Gastroesophageal sphincter (tissue), 4 donors: ENCODE measurements around the gene LYRM1. TPM values are rescaled to one million over a fixed set of nuclear protein-coding genes. Genes with fewer than 3 reads are reported as not detected.
A peak's percentile ranks its signal among the peaks of the same experiment; 100 is the strongest.

Experiments
- ATAC-seq: fragments of 150-250 bp; one replicate; pipeline ENCODE4 v1.9.1; 2016; ENCODE audit warnings: mild to moderate bottlenecking, moderate library complexity
- H3K27ac ChIP-seq, 4 donors: fragments of 200-600 bp; sonication (generic) in 3 of 4; 1 replicate in 3 of 4; 2 replicates in 1 of 4; pipeline ENCODE4 v1.5.1; 2016 to 2019
- H3K27me3 ChIP-seq: fragments of 200-600 bp; sonication (generic); one replicate; pipeline ENCODE4 v1.5.1; 2019
- H3K36me3 ChIP-seq, 2 donors: fragments of 200-600 bp; sonication (generic); one replicate each; pipeline ENCODE4 v1.5.1; 2019; ENCODE audit warnings: control low read depth in 1 of 2
- H3K4me1 ChIP-seq, 3 donors: fragments of 200-600 bp; sonication (generic); 1 replicate in 2 of 3; 2 replicates in 1 of 3; pipeline ENCODE4 v1.5.1; 2016 to 2019; ENCODE audit warnings: control low read depth in 2 of 3
- H3K4me3 ChIP-seq, 2 donors: fragments of 200-600 bp; sonication (generic); one replicate each; pipeline ENCODE4 v1.5.1; 2019; ENCODE audit warnings: mild to moderate bottlenecking in 1 of 2, moderate library complexity in 1 of 2
- H3K9me3 ChIP-seq, 3 donors: fragments of 200-600 bp; sonication (generic); one replicate each; pipeline ENCODE4 v1.5.1; 2017 to 2019; ENCODE audit warnings: control low read depth in 2 of 3
- EP300 ChIP-seq: sonication (generic); formaldehyde crosslinking; IDR thresholded peaks from one replicate; pipeline ENCODE4 v1.6.1; 2017; ENCODE audit warnings: antibody characterized with exemption, mild to moderate bottlenecking
- POLR2A ChIP-seq, 2 donors: fragments of 450-650 bp; IDR thresholded peaks; one replicate each; pipeline ENCODE4 v1.6.1; 2017; ENCODE audit warnings: antibody characterized with exemption in 2 of 2, mild to moderate bottlenecking in 2 of 2, moderate library complexity in 1 of 2
- POLR2AphosphoS5 ChIP-seq: sonication (generic); formaldehyde crosslinking; IDR thresholded peaks from one replicate; pipeline ENCODE4 v1.6.1; 2017; ENCODE audit warnings: antibody characterized with exemption
- WGBS, 2 donors: methylation state at CpG; one replicate each; pipeline ENCODE4 v1.1.5; 2018; ENCODE audit warnings: low coverage in 1 of 2; 5-methylcytosine and 5-hydroxymethylcytosine counted together
- total RNA-seq, 4 donors: library from RNA; depleted of rRNA; stranded (reverse); fragments of >200 nt; gene quantifications; one replicate each; pipeline ENCODE4 v1.1.0, GENCODE V29; 2016
- TF ChIP-seq, protein P1 (sequence below), 4 experiments: fragments of 200-600 bp in 2 of 4; fragments of 450-650 bp in 2 of 4; sonication (generic) in 1 of 4; IDR thresholded peaks; one replicate each; pipeline ENCODE4 v1.5.1; 2017 to 2019; ENCODE audit warnings: antibody characterized with exemption in 4 of 4, mild to moderate bottlenecking in 2 of 4, moderate library complexity in 2 of 4

The LYRM1 gene
- total RNA-seq, 4 donors from 2014 or later: 54.3 to 88.7 (median 58.7) TPM

DNA sequence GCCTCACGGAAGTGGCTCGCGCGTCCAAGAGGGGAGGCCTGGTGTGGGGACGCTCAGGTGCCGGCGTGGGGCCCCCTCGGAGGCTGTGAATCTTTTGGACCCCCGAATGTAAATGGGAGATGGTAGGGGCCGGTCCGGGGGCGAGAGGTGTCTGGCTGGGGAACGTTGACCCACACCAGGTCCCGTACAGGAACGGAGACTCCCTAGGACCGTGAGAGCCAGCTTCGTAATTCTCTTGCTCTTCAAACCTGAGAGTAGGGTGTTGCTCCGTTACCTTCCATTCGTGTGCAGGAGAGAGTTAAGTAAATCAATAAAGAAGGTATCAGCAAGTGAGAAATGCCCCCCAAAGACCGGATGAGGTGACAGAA is 481 bp downstream of the LYRM1 start:
- Histone ChIP-seq H3K36me3 (peaks cover 0 to 11% of the 10 kb centered on the region in 2 donors), H3K9me3 (no peaks in the 10 kb centered on the region), H3K4me3 (peak overlapping the region; percentile 63 to 74), H3K27ac (peak overlapping the region; percentile 85 to 99 (median 99)), H3K4me1 (peaks cover 10 to 82% (median 52%) of the 10 kb centered on the region in 3 donors), H3K27me3 (no peaks in the 10 kb centered on the region)
- no peak for TF ChIP-seq POLR2A (IDR thresholded peaks at IDR 0.05)
- TF ChIP-seq, protein P1, sequence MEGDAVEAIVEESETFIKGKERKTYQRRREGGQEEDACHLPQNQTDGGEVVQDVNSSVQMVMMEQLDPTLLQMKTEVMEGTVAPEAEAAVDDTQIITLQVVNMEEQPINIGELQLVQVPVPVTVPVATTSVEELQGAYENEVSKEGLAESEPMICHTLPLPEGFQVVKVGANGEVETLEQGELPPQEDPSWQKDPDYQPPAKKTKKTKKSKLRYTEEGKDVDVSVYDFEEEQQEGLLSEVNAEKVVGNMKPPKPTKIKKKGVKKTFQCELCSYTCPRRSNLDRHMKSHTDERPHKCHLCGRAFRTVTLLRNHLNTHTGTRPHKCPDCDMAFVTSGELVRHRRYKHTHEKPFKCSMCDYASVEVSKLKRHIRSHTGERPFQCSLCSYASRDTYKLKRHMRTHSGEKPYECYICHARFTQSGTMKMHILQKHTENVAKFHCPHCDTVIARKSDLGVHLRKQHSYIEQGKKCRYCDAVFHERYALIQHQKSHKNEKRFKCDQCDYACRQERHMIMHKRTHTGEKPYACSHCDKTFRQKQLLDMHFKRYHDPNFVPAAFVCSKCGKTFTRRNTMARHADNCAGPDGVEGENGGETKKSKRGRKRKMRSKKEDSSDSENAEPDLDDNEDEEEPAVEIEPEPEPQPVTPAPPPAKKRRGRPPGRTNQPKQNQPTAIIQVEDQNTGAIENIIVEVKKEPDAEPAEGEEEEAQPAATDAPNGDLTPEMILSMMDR (IDR thresholded peaks at IDR 0.05): no peak
- no peak for TF ChIP-seq EP300
- no peak for TF ChIP-seq POLR2AphosphoS5
- ATAC-seq: no peak
- WGBS, 2 donors: 0% methylated on average over 1 to 8 of the region's 20 CpGs

DNA sequence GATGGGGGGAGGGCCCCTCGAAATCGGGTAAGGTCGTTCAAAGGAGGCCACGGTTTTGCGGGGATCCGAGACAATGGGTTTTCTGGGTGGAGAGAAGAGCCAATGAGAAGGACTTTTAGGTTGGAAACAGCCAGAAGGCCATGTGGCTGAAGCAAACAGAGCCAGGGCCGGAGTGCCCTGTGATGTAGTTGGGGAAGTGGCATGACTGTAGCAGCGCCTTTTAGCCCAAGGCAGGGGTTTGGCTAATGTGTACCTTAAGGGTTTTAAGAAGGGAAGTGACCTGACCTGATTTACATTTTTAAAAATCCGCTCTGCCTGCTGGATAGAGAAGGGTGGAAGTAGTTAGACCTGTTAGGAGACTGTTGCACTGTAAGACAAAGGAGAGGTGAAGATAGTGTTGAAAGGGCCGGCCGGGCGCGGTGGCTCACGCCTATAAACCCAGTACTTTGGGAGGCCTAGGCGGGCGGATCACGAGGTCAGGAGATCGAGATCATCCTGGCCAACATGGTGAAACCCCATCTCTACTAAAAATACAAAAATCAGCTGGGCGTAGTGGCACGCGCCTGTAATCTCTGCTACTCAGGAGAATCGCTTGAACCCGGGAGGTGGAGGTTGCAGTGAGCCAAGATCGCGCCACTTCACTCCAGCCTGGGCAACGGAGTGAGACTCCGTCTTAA is 1.0 kb downstream of the LYRM1 start:
- Histone ChIP-seq H3K4me3 (peak overlapping the region; percentile 63 to 74), H3K9me3 (no peaks in the 10 kb centered on the region), H3K4me1 (peaks cover 14 to 82% (median 55%) of the 10 kb centered on the region in 3 donors), H3K27me3 (no peaks in the 10 kb centered on the region), H3K27ac (peak overlapping the region; percentile 85 to 99 (median 99)), H3K36me3 (peaks cover 0 to 6% of the 10 kb centered on the region in 2 donors)
- TF ChIP-seq EP300 (no peak), POLR2A (IDR thresholded peaks at IDR 0.05) (peak in 1 of 2 donors; percentile 15)
- ATAC-seq: no peak
- 24 to 27% methylated on average over 13 to 25 of the region's 27 CpGs for WGBS, 2 donors

- Histone ChIP-seq H3K4me1 (peaks cover 19 to 84% (median 56%) of the 10 kb centered on the region in 3 donors), H3K27ac (peak overlapping the region; percentile 85 to 99 (median 99)), H3K36me3 (no peaks in the 10 kb centered on the region), H3K4me3 (no peak overlapping the region), H3K9me3 (no peaks in the 10 kb centered on the region), H3K27me3 (no peaks in the 10 kb centered on the region)
- ATAC-seq: no peak
- WGBS, 2 donors: 86 to 92% methylated on average over 4 of the region's 6 CpGs
- TF ChIP-seq, protein P1 (IDR thresholded peaks at IDR 0.05): no peak
- TF ChIP-seq POLR2A (IDR thresholded peaks at IDR 0.05): no peak
- no peak for TF ChIP-seq EP300
- TF ChIP-seq POLR2AphosphoS5: no peak
These were observed 1.9 kb downstream of the LYRM1 start for GRCh38 chr16:20902426-20902825.

- Histone ChIP-seq H3K4me3 (no peak overlapping the region), H3K9me3 (no peaks in the 10 kb centered on the region), H3K27me3 (no peaks in the 10 kb centered on the region), H3K36me3 (no peaks in the 10 kb centered on the region), H3K27ac (peak overlapping the region in 3 of 4 donors; percentile 99), H3K4me1 (peaks cover 19 to 81% (median 55%) of the 10 kb centered on the region in 3 donors)
- no peak for ATAC-seq
- 84 to 88% methylated on average over 4 of the region's 5 CpGs for WGBS, 2 donors
- no peak for TF ChIP-seq POLR2AphosphoS5
- no peak for TF ChIP-seq POLR2A (IDR thresholded peaks at IDR 0.05)
These were observed 2.7 kb downstream of the LYRM1 start for GRCh38 chr16:20903116-20903898.

DNA sequence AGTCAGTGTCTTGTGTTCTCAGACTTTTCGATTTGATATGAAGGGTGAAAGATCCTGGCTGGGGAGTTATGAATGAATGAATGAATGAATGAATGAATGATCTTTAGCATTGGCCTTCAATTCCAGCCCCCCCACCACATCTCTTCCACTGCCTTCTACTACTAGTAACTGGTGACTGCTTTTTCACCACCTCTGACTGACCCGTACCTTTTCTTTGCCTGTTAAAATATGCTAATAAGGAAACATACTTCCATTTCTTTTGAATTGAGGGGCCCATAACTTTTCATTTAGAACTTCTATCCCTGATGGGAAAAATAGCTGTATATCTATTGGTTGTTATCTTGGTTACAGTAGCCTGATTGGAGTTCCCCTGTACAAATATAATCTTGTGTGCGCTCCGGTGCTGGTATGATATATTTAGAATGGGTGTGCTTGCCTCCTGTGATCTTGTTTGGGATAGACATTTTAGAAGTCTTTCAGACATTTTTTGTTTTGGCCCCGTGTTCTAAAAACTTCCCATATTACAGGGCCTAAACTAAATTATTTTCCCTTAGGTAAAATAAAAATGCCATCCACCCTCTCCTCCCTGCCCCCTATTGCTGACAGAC is 3.4 kb downstream of the LYRM1 start:
- H3K9me3 ChIP-seq: no peaks in the 10 kb centered on the region
- 61 to 74% methylated on average over 3 to 5 of the region's 5 CpGs for WGBS, 2 donors
- H3K27me3 ChIP-seq: no peaks in the 10 kb centered on the region
- ATAC-seq: no peak
- TF ChIP-seq EP300: no peak
- TF ChIP-seq POLR2A (IDR thresholded peaks at IDR 0.05): no peak
- TF ChIP-seq, protein P1 (IDR thresholded peaks at IDR 0.05): no peak
- no peak for TF ChIP-seq POLR2AphosphoS5
- H3K36me3 ChIP-seq: no peaks in the 10 kb centered on the region
- H3K4me1 ChIP-seq: peaks cover 19 to 74% (median 48%) of the 10 kb centered on the region in 3 donors
- peak overlapping the region; percentile 95 to 99 (median 99) for H3K27ac ChIP-seq
- no peak overlapping the region for H3K4me3 ChIP-seq
